ENCODE data around the gene MACROH2A1. TPM values are rescaled to one million over a fixed set of nuclear protein-coding genes. Genes with fewer than 3 reads are reported as not detected.

Gene MACROH2A1
- polyA plus RNA-seq, 1 of the 3 experiments (the other 2 are of a cell fraction): 165 TPM

DNA sequence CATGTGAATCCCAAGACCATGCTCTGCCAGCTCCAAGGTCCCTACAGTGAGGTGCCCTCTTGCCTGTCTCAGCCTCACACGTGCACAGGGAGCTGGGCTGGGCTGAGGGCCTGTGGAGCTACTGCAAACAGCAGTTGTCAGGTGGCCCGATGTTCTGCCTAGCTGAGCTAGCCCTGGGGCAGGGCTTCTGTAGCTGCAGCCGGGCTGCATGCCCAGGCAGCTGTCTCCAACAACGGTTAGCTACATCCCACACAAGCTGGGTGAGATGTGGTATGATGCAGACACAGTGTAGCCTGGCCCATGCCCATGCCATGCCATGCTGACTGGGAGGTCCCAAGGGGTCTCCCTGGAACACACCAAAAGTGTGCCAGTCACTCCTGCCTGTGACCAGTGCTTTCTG, 62.0 kb downstream of the MACROH2A1 start:
- peaks cover 0 to 55% of the 10 kb centered on the region in 2 experiments; a peak in 3 of 4 replicates for H3K4me1 ChIP-seq (ENCODE audit: control insufficient read depth in 1 of 2, insufficient read depth in 2 of 2, low read depth in 1 of 2, low read length in 1 of 2)
- peak overlapping the region in 1 of 2 experiments; percentile 72; a peak in 2 of 4 replicates for H3K27ac ChIP-seq (ENCODE audit: low read depth in 2 of 2, low read length in 1 of 2)
- no peaks in the 10 kb centered on the region for H3K27me3 ChIP-seq (ENCODE audit: insufficient read depth)
- WGBS (ENCODE audit: low lambda C conversion rate): 60% methylated on average over 1 of the region's 4 CpGs
- no peak overlapping the region for H2AFZ ChIP-seq (ENCODE audit: low read depth)
- H4K20me1 ChIP-seq (ENCODE audit: insufficient read depth): peaks cover 7% of the 10 kb centered on the region; the same call in 1 of the 2 replicates
- POLR2A ChIA-PET: interaction anchor here (0.7 kb wide), 1 partner anchor 8 kb away, joined by 3 read pairs; no protein-coding TSS in a partner anchor
- H3K9ac ChIP-seq: no peak overlapping the region
- CTCF ChIA-PET: interaction anchor here (0.7 to 2.6 kb wide), 5 partner anchors 9 to 224 kb away, joined by 3 to 7 read pairs (median 4); no protein-coding TSS in a partner anchor
- no peak overlapping the region for H3K4me2 ChIP-seq
- no peak overlapping the region for H3K4me3 ChIP-seq (ENCODE audit: low read depth in 2 of 2, low read length in 1 of 2)
- H3K36me3 ChIP-seq (replicated peaks in 1 of 2; ENCODE audit: control insufficient read depth in 1 of 2, insufficient read depth in 2 of 2, low read length in 1 of 2): peaks cover 27 to 92% of the 10 kb centered on the region in 2 experiments
- no peaks in the 10 kb centered on the region for H3K9me3 ChIP-seq
- H3K79me2 ChIP-seq (ENCODE audit: insufficient read depth): no peaks in the 10 kb centered on the region
- no peaks in the 10 kb centered on the region for H3K9me2 ChIP-seq
- peak; percentile 55 for DNase-seq
- peaks cover 15% of the 10 kb centered on the region for H3F3A ChIP-seq (replicated peaks; ENCODE audit: insufficient read depth)
- TF ChIP-seq RCOR1 (IDR thresholded peaks at IDR 0.05; ENCODE audit: low read length) (0 out of 2 replicates have a peak, but pooled peaks have one; percentile 41), MXI1 (IDR thresholded peaks at IDR 0.05; ENCODE audit: low read depth, low read length) (peak; percentile 88), EP300 (IDR thresholded peaks at IDR 0.05; ENCODE audit: borderline replicate concordance in 1 of 2, low read depth in 1 of 2, low read length in 1 of 2) (no peak)

DNA sequence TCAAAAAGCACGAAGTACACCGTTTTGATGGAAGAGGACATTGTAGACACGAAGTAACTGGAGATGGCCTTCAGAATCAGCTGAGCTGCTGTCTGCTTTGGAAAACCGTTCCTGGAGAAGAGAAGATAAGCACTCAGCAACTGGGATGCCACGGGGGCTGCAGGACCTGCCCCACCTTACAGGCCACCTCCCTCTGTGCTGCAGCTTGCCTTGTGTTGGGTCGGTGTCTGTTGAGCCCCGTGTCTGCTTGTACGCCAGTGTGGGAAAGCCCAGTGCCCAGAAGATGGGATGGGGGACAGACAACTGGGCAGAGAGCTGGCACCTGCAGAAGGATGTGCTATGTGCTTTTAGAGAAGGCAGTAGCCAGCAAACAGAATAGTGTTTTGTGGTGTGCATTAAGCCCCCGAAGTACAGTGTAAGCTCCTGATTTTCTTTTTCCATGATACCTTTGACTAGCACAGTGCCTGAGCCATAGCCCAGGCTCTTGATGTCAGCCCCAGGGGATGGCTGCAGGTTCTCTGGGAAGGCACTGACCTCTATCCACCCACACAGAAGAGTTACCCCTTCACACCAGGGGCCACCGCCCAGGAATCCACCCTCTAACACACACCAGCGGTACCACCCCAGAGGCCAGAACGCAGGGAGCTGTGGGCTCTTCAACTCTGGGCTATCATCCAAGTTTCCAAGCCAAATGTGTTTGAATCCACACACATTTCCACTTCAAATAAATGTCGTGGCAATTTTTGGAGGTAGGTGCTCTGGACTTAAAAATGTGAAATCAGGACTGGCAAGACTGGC, 63.8 kb downstream of the MACROH2A1 start:
- Histone ChIP-seq H3K27me3 (ENCODE audit: insufficient read depth) (no peaks in the 10 kb centered on the region), H3K4me2 (no peak overlapping the region), H4K20me1 (ENCODE audit: insufficient read depth) (peaks cover 7% of the 10 kb centered on the region; the same call in 1 of the 2 replicates), H2AFZ (ENCODE audit: low read depth) (no peak overlapping the region), H3K27ac (ENCODE audit: low read depth in 2 of 2, low read length in 1 of 2) (no peak overlapping the region; a peak in 1 of 4 replicates), H3K4me3 (ENCODE audit: low read depth in 2 of 2, low read length in 1 of 2) (no peak overlapping the region), H3K79me2 (ENCODE audit: insufficient read depth) (no peaks in the 10 kb centered on the region), H3K9ac (no peak overlapping the region), H3K9me3 (no peaks in the 10 kb centered on the region), H3F3A (replicated peaks; ENCODE audit: insufficient read depth) (peaks cover 15% of the 10 kb centered on the region), H3K4me1 (ENCODE audit: control insufficient read depth in 1 of 2, insufficient read depth in 2 of 2, low read depth in 1 of 2, low read length in 1 of 2) (peaks cover 0 to 37% of the 10 kb centered on the region in 2 experiments; a peak in 3 of 4 replicates), H3K36me3 (replicated peaks in 1 of 2; ENCODE audit: control insufficient read depth in 1 of 2, insufficient read depth in 2 of 2, low read length in 1 of 2) (peaks cover 22 to 86% of the 10 kb centered on the region in 2 experiments), H3K9me2 (no peaks in the 10 kb centered on the region)
- ChIA-PET CTCF (interaction anchor here (0.5 to 2.6 kb wide), 6 partner anchors 91 to 293 kb away, joined by 3 to 7 read pairs (median 3); no protein-coding TSS in a partner anchor), POLR2A (no interaction called here)
- WGBS (ENCODE audit: low lambda C conversion rate): 78% methylated on average over 12 of the region's 13 CpGs
- no peak for DNase-seq
- TF ChIP-seq RAD21 (IDR thresholded peaks at IDR 0.05; ENCODE audit: low read length) (no peak), NRF1 (IDR thresholded peaks at IDR 0.05; ENCODE audit: low read depth, low read length) (no peak), RFX5 (IDR thresholded peaks at IDR 0.05; ENCODE audit: low read length) (no peak), GABPA (IDR thresholded peaks at IDR 0.05; ENCODE audit: low read depth) (no peak), SMC3 (IDR thresholded peaks at IDR 0.05; ENCODE audit: low read depth, low read length) (no peak), FOSL2 (IDR thresholded peaks at IDR 0.05; ENCODE audit: borderline replicate concordance, low read depth) (no peak), MXI1 (IDR thresholded peaks at IDR 0.05; ENCODE audit: low read depth, low read length) (no peak), GATA2 (CRISPR knock-in tag; IDR thresholded peaks at IDR 0.05) (no peak), JUND (IDR thresholded peaks at IDR 0.05) (no peak), USF1 (IDR thresholded peaks at IDR 0.05; ENCODE audit: borderline replicate concordance, low read depth) (no peak), TCF12 (IDR thresholded peaks at IDR 0.05) (no peak)
- TF ChIP-seq, protein P1, sequence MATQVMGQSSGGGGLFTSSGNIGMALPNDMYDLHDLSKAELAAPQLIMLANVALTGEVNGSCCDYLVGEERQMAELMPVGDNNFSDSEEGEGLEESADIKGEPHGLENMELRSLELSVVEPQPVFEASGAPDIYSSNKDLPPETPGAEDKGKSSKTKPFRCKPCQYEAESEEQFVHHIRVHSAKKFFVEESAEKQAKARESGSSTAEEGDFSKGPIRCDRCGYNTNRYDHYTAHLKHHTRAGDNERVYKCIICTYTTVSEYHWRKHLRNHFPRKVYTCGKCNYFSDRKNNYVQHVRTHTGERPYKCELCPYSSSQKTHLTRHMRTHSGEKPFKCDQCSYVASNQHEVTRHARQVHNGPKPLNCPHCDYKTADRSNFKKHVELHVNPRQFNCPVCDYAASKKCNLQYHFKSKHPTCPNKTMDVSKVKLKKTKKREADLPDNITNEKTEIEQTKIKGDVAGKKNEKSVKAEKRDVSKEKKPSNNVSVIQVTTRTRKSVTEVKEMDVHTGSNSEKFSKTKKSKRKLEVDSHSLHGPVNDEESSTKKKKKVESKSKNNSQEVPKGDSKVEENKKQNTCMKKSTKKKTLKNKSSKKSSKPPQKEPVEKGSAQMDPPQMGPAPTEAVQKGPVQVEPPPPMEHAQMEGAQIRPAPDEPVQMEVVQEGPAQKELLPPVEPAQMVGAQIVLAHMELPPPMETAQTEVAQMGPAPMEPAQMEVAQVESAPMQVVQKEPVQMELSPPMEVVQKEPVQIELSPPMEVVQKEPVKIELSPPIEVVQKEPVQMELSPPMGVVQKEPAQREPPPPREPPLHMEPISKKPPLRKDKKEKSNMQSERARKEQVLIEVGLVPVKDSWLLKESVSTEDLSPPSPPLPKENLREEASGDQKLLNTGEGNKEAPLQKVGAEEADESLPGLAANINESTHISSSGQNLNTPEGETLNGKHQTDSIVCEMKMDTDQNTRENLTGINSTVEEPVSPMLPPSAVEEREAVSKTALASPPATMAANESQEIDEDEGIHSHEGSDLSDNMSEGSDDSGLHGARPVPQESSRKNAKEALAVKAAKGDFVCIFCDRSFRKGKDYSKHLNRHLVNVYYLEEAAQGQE (IDR thresholded peaks at IDR 0.05; ENCODE audit: low read depth, low read length): no peak
- TF ChIP-seq, protein P2, sequence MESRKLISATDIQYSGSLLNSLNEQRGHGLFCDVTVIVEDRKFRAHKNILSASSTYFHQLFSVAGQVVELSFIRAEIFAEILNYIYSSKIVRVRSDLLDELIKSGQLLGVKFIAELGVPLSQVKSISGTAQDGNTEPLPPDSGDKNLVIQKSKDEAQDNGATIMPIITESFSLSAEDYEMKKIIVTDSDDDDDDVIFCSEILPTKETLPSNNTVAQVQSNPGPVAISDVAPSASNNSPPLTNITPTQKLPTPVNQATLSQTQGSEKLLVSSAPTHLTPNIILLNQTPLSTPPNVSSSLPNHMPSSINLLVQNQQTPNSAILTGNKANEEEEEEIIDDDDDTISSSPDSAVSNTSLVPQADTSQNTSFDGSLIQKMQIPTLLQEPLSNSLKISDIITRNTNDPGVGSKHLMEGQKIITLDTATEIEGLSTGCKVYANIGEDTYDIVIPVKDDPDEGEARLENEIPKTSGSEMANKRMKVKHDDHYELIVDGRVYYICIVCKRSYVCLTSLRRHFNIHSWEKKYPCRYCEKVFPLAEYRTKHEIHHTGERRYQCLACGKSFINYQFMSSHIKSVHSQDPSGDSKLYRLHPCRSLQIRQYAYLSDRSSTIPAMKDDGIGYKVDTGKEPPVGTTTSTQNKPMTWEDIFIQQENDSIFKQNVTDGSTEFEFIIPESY (IDR thresholded peaks at IDR 0.05; ENCODE audit: borderline replicate concordance, low read depth): no peak
- TF ChIP-seq, protein P3, sequence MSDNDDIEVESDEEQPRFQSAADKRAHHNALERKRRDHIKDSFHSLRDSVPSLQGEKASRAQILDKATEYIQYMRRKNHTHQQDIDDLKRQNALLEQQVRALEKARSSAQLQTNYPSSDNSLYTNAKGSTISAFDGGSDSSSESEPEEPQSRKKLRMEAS (IDR thresholded peaks at IDR 0.05; ENCODE audit: low read depth): no peak
- TF ChIP-seq, protein P4, sequence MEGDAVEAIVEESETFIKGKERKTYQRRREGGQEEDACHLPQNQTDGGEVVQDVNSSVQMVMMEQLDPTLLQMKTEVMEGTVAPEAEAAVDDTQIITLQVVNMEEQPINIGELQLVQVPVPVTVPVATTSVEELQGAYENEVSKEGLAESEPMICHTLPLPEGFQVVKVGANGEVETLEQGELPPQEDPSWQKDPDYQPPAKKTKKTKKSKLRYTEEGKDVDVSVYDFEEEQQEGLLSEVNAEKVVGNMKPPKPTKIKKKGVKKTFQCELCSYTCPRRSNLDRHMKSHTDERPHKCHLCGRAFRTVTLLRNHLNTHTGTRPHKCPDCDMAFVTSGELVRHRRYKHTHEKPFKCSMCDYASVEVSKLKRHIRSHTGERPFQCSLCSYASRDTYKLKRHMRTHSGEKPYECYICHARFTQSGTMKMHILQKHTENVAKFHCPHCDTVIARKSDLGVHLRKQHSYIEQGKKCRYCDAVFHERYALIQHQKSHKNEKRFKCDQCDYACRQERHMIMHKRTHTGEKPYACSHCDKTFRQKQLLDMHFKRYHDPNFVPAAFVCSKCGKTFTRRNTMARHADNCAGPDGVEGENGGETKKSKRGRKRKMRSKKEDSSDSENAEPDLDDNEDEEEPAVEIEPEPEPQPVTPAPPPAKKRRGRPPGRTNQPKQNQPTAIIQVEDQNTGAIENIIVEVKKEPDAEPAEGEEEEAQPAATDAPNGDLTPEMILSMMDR (IDR thresholded peaks at IDR 0.05): no peak

Data from SK-N-SH (cell line).